GM18867 (cell line): ENCODE data around the gene GUCA2B.

ENCODE experiments used
- ATAC-seq: cut with Tn5 transposase; IDR thresholded peaks from one replicate; pipeline ENCODE4 v1.9.1; 2021; ENCODE audit warnings: mild to moderate bottlenecking, moderate library complexity; ENCODE audit not compliant: unreplicated experiment

Gene GUCA2B

GRCh38 chr1:42165511-42166210 lies 12.5 kb downstream of the GUCA2B start:
- no peak for ATAC-seq

DNA sequence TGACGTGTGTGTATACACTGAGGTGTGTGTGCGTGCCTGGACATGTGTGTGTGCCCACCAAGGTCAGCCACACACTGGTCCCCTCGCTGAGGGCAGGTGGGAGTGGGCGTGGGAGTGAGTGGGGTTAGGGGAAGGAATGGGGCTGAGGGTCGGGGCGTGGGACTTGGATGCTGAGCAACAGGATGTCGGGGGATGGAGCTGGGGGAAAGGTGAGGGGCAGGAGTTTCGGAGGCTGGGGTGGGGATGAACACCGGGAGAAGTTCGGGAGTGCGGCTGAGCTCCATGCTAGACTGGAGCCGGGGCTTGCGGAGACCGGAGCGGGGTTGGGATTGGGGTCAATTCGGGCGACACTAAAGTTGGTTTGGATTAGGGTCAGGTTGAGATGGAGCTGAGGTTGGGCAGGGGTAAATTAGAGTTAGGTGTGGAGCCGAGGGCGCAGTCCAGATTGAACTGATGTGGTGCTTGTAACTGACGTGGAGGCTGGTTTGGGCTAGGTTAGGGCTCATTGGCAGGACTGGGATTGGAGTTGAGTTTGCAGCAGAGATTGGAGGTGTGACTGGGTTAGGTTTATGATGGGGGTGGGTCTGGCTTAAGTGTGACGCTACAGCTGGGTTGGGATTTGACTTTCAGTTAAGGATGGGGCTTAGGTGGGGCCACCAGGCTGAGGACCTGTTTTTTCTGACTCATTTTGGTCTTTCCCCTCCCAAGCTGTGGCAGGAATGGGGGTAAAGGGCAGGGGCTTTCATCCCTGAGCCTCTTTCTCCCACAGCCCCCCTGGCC lies 14.6 kb downstream of the GUCA2B start:
- ATAC-seq = no peak

DNA sequence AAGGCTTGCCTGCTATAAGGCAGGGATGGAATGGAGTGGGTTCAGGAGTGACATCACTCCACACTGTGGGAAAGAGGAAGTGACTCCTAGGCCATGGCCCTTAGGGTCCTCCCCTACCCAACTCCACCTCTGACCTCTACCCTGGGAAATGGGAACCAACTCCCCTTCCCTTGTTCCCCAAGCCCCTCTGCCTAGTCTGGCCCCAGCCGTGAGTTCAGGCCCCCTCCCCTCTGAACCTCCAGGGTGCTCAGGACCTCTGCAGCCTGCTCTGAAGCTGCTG lies 15.1 kb downstream of the GUCA2B start:
- no peak for ATAC-seq

- no peak for ATAC-seq
Measured at GRCh38 chr1:42168763-42169162, 15.6 kb downstream of the GUCA2B start.

DNA sequence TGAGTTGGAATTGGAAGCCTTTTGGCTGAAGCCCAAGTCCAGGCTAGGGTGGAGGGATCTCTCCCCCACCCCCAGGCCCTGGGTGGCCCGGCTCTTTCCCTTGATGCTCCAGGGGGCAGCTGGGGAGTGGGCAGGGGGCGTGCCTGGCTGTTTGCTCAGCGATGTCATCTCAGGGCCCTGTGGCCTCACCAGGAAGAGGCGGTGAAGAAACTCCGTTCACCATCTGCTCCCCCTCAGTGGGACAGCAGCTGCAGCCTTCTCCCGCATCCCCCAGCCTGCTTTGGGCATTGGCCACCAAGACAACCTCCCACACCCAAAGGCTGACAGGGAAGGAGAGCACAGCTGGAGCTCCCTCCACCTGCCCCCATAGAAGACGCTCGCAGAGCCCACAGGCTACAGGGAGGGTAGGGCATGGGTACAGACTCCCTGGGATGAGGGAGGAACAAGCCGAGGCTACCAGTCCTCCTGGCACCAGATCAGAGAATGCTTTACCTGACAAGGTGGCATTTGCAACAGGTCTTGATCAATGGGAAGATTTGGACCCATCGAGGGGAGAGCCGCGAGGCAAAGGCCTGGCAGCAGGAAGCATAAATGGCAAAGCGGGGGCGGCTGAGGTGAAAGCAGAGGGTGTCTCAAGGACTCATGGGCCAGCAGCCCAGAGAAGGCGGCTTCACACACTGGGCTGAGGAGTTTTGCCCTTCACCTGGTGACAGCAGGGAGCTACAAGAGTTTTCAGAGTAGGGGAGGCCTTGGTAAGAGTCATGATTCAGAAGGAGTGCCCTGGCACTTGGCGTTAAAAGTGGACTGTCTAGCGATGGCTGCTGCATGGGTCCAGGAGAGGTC lies 17.8 kb downstream of the GUCA2B start:
- ATAC-seq = no peak

DNA sequence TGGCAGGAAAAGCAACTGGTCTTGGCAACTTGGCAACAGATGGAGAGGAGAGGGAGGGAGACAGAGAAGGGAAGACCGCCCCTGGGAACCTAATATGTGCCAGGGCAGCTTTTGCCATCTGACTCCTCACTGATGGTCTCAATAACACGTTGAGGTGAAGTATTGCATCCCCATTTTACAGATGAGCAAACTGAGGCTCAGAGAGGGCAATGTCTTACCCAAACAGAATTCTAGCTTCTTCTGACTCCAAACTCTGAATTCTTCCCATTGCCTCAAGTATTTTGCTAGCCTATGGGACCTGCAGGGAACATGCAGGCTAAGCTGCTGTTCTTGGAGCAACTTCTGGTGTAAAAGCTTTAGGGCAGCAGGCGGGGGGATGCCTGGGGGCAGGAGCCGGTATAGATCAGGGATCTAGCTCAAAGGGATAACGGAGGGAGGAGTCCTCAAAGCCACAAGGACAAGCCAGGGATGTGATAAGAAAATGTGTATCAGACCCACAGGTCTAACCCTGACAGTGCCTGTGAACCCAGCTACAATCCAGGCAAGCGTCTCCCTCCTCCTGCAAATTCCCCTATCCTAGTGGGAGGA lies 18.6 kb downstream of the GUCA2B start:
- no peak for ATAC-seq

DNA sequence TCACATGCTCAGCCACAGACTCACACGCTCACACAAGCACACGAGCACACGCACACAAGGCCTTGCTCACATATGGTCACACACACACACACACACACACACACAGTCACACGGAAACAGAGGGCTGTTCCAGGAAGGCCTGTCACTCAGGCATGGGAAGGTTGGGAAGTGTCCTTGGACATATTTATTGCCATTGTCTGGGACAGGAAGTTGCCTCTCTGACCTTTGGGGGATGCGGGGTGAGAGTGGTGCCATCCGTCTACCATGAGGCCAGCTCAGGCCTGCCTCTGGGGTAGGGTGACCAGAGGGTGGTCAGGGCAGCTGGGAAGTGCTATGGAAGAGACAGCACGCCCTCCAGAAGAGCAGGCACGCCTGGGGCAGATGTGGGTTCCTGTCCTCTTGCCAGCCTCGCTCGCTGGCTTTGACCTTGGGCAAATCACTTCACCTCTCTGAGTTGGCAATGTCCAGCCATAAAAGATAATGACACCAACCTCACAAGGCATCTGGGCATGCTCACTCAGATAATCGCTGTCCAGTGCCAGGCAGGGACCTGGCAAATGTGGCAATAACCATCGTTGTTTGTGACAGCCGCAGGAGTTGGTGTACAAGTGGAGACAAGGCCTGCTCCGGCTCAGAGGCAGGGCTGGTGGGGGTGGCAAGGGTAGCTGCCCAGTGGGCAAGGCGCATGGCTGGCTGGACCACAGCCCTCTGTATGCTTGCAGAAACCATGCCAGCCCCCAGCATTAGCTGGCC lies 19.3 kb downstream of the GUCA2B start:
- ATAC-seq = no peak

- no peak for ATAC-seq
Measured at GRCh38 chr1:42173155-42173933, 20.1 kb downstream of the GUCA2B start.

DNA sequence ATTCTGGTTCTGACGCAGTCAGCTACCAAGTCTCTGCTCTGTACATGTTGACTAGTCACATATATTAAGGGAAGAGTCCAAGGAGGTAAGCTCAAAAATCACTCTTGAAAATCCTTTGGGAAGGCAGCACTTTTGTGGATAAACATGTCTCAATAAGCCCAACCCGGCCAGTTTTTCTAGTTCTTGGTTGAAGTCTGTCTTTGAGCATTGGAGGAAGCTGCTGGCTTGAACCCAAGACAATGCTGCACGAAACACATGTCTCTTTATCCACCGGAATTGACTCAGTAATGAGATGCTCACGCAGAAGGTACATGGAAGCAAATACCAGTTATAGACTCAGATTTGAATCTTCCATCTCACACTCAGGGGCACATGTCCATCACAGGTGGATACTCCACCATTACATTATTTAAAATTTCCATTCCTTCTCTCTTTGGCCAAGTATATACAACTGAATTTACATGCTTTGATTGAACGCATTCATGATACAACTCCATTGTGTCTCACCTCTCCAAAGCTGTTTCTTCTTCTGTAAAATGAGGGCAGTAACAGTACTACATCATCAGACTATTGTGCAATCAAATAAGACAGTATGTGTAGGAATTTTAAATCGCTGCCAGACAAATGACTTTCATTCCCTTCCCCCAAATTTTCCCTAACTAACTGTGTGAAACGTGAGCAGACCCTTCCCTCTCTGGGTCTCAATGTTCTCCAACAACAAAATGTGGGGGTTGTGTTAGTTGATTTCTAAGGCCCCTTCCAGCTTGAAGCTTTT lies 20.9 kb downstream of the GUCA2B start:
- ATAC-seq = no peak

DNA sequence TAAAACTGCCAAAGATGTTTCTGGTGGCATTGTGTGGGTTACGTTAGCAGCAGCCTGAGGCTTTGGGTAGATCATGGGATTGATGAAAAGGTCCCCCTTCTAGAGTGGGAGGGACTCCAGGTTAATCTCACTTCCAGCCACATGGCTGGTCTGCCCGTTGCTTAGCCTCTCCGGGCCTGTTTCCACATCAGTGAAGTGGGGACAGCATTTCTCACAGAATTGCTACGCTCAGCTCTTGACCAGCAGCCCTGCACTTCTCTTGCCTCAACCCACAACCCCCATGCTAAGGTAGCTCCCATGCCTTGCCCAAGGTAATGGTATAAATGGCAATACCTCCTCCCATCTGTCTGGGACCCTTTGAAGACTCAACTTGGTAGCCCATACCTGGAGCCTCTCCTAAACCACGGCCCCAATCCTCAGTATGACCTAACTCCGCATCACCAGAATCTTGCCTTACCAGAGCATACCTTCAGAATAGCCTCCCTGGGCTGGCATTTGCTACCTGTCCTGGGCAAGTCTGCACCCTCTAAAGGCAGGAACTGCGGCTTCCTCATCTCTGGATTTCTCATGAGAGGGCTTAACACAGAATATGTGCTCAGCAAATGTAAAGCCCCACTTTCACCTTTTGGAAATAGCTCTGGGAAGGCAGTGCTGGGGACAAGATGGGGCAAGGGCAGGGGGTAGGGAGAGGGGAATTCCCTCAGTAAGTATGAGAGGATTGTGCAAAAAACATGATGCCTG lies 22.3 kb downstream of the GUCA2B start:
- no peak for ATAC-seq

- no peak for ATAC-seq
Measured at GRCh38 chr1:42176902-42177519, 23.8 kb downstream of the GUCA2B start.

- ATAC-seq = no peak
Measured at GRCh38 chr1:42177541-42177981, 24.4 kb downstream of the GUCA2B start.

GRCh38 chr1:42178249-42178648 lies 25.0 kb downstream of the GUCA2B start:
- no peak for ATAC-seq

- ATAC-seq = no peak
Measured at GRCh38 chr1:42179275-42179674, 26.1 kb downstream of the GUCA2B start.

DNA sequence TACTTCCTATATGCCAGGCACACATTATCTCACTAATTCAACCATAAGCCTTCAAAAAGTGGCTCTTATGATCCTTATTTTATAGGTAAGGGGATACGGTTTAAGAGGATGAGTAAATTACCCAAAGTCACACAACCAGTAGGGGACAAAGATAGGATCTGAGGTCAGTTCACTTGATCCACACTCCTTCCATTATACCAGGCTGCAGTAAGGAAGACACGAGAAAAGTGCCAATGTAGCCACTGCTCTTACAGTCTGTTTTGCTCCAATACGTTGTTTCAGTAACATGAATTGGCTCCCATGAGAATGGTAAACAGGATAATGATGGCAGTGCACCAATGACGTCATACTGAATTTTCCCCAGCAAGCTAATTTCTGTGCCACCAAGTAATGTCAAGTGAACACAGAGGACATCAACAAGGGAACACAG lies 26.7 kb downstream of the GUCA2B start:
- no peak for ATAC-seq

DNA sequence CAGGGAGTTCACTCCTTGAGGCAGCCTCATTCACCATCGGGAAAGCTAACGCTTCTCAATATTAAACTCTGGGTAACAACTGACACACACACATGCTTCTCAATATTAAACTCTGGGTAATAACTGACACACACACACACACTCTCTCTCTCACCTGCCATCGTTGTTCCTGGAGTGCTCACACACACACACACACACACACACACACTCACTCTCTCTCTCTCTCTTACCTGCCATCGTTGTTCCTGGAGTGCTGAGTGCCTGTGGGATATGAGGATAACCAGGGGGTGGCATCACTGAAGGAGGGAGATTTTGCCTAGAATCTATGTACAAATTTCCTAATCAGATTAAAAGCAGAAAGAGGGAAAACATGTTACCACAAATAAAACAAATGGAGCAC lies 28.5 kb downstream of the GUCA2B start:
- no peak for ATAC-seq

GRCh38 chr1:42183210-42183956 lies 30.2 kb downstream of the GUCA2B start:
- no peak for ATAC-seq
